KMS-11 (cell line): ENCODE measurements around the gene TPRG1.

ENCODE experiments used
- H2AFZ ChIP-seq: fragments of 200-600 bp; sonication (generic); 2 replicates; pipeline ENCODE4 v1.6.1; 2016; ENCODE audit warnings: antibody characterized with exemption, mixed run types, low read depth
- H3K27ac ChIP-seq: fragments of 200-600 bp; sonication (generic); 2 replicates; pipeline ENCODE4 v1.6.1; 2016; ENCODE audit warnings: mild to moderate bottlenecking, mixed run types
- H3K27me3 ChIP-seq: fragments of 200-600 bp; sonication (generic); 2 replicates; pipeline ENCODE4 v1.6.1; 2017; ENCODE audit warnings: mild to moderate bottlenecking, low read depth, mixed run types, moderate library complexity; ENCODE audit not compliant: insufficient read depth
- H3K36me3 ChIP-seq: fragments of 200-600 bp; sonication (generic); 2 replicates; pipeline ENCODE4 v1.6.1; 2017; ENCODE audit warnings: mild to moderate bottlenecking, mixed run types; ENCODE audit not compliant: insufficient read depth
- H3K4me1 ChIP-seq: fragments of 200-600 bp; sonication (generic); 2 replicates; pipeline ENCODE4 v1.6.1; 2016; ENCODE audit warnings: mild to moderate bottlenecking, low read depth, mixed run types; ENCODE audit not compliant: poor library complexity, severe bottlenecking
- H3K4me2 ChIP-seq: fragments of 200-600 bp; sonication (generic); 2 replicates; pipeline ENCODE4 v1.7.0; 2016; ENCODE audit warnings: mild to moderate bottlenecking, mixed run types
- H3K4me3 ChIP-seq: fragments of 200-600 bp; sonication (generic); IDR thresholded peaks from 2 replicates; pipeline ENCODE4 v1.6.1; 2017; ENCODE audit warnings: low read depth, low read length, mixed read lengths; ENCODE audit not compliant: insufficient read depth
- H3K79me2 ChIP-seq: fragments of 200-600 bp; sonication (generic); 2 replicates; pipeline ENCODE4 v1.6.1; 2016; ENCODE audit warnings: low read depth, mixed run types; ENCODE audit not compliant: insufficient read depth
- H3K9ac ChIP-seq: fragments of 200-600 bp; sonication (generic); 2 replicates; pipeline ENCODE4 v1.6.1; 2016; ENCODE audit warnings: mild to moderate bottlenecking, mixed run types
- H4K20me1 ChIP-seq: fragments of 200-600 bp; sonication (generic); 2 replicates; pipeline ENCODE4 v1.6.1; 2016; ENCODE audit warnings: mild to moderate bottlenecking, mixed run types; ENCODE audit not compliant: insufficient read depth
- TF ChIP-seq, protein P1 (sequence below): fragments of 200-600 bp; sonication (generic); conservative IDR thresholded peaks from 2 replicates; pipeline ENCODE4 v1.6.1; 2017; ENCODE audit warnings: low read depth, mild to moderate bottlenecking, antibody characterized with exemption, low read length, moderate library complexity, mixed read lengths

The TPRG1 gene

GRCh38 chr3:189365609-189366564 lies 194.1 kb downstream of the TPRG1 start:
- Histone ChIP-seq H3K4me1 (peaks cover 6% of the 10 kb centered on the region), H2AFZ (no peak overlapping the region), H3K4me2 (no peak overlapping the region), H3K79me2 (no peaks in the 10 kb centered on the region), H3K36me3 (no peaks in the 10 kb centered on the region), H3K9ac (no peak overlapping the region), H3K4me3 (no peak overlapping the region), H3K27me3 (no peaks in the 10 kb centered on the region), H4K20me1 (no peaks in the 10 kb centered on the region), H3K27ac (no peak overlapping the region)
- TF ChIP-seq, protein P1, sequence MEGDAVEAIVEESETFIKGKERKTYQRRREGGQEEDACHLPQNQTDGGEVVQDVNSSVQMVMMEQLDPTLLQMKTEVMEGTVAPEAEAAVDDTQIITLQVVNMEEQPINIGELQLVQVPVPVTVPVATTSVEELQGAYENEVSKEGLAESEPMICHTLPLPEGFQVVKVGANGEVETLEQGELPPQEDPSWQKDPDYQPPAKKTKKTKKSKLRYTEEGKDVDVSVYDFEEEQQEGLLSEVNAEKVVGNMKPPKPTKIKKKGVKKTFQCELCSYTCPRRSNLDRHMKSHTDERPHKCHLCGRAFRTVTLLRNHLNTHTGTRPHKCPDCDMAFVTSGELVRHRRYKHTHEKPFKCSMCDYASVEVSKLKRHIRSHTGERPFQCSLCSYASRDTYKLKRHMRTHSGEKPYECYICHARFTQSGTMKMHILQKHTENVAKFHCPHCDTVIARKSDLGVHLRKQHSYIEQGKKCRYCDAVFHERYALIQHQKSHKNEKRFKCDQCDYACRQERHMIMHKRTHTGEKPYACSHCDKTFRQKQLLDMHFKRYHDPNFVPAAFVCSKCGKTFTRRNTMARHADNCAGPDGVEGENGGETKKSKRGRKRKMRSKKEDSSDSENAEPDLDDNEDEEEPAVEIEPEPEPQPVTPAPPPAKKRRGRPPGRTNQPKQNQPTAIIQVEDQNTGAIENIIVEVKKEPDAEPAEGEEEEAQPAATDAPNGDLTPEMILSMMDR: no peak

DNA sequence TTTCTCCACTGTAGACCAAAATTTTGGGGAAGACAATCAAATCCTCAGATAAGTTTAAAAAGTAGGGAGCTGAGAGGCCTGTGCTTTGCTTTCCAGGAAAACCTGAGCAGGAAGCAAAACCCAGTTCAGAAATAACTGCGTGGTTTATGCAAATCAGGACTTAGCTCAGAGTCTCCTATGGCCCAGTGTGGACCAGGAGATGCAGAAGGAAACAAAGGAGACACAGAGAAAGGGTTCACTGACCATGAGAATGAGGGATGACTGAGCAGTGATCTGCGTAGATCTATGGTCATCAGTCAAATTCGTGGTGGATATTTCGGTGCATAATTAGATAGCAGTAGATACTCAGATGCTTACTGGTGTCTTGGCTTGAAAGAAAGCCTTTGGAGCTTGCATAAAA lies 196.6 kb downstream of the TPRG1 start:
- Histone ChIP-seq H3K27ac (no peak overlapping the region), H3K36me3 (no peaks in the 10 kb centered on the region), H3K79me2 (no peaks in the 10 kb centered on the region), H3K27me3 (no peaks in the 10 kb centered on the region), H3K9ac (no peak overlapping the region), H3K4me1 (peaks cover 9% of the 10 kb centered on the region), H2AFZ (no peak overlapping the region), H3K4me3 (no peak overlapping the region), H4K20me1 (no peaks in the 10 kb centered on the region), H3K4me2 (no peak overlapping the region)
- TF ChIP-seq, protein P1: no peak

- H3K4me3 ChIP-seq: no peak overlapping the region
- no peak overlapping the region for H3K27ac ChIP-seq
- TF ChIP-seq, protein P1: no peak
- H3K79me2 ChIP-seq: no peaks in the 10 kb centered on the region
- no peak overlapping the region for H2AFZ ChIP-seq
- H3K27me3 ChIP-seq: no peaks in the 10 kb centered on the region
- no peaks in the 10 kb centered on the region for H3K36me3 ChIP-seq
- peaks cover 3% of the 10 kb centered on the region for H3K4me1 ChIP-seq
- no peaks in the 10 kb centered on the region for H4K20me1 ChIP-seq
- H3K9ac ChIP-seq: no peak overlapping the region
- H3K4me2 ChIP-seq: no peak overlapping the region
These were observed 197.9 kb downstream of the TPRG1 start for GRCh38 chr3:189369636-189370035.

DNA sequence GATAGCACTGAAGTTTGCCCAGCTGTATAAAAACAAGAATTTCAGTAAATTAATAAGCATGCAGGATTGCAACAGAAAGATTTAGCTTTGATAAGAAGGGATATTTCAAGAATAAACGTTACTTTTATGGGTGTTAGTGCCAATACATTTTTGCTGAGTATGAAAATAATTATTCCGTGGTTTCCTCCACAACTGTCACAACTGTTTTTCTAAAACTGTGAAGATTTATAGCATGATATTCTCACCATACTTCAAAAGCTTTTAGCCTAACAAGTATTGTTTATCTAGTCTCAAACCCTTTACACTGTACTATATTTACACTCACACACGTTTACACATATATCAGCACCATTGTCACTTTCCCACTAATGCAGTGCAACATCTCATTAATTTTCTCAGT lies 200.5 kb downstream of the TPRG1 start:
- Histone ChIP-seq H2AFZ (no peak overlapping the region), H3K9ac (no peak overlapping the region), H3K27me3 (no peaks in the 10 kb centered on the region), H3K36me3 (no peaks in the 10 kb centered on the region), H3K27ac (no peak overlapping the region), H3K4me2 (no peak overlapping the region), H3K4me1 (peaks cover 3% of the 10 kb centered on the region), H4K20me1 (no peaks in the 10 kb centered on the region), H3K4me3 (no peak overlapping the region), H3K79me2 (no peaks in the 10 kb centered on the region)
- TF ChIP-seq, protein P1: no peak
